HepG2 (cell line): Measurements from ENCODE around the gene ZNF575. TPM values are rescaled to one million over a fixed set of nuclear protein-coding genes. Genes with fewer than 3 reads are reported as not detected.

ENCODE experiments used
- ATAC-seq: fragments of 200-7000 bp; cut with Tn5 transposase; 3 replicates; pipeline ENCODE4 v1.9.1; 2020; ENCODE audit warnings: mild to moderate bottlenecking, moderate library complexity
- Bru-seq: library from RNA; stranded (reverse); fragments of 400-500 nt; gene quantifications from one replicate; lab custom pipeline; 2021; lab: Mats Ljungman, UMichigan
- BruChase-seq, 2 experiments: library from RNA; stranded (reverse); fragments of 400-500 nt; gene quantifications; one replicate each; lab custom pipeline; 2021; lab: Mats Ljungman, UMichigan
- BruUV-seq: library from RNA; stranded (reverse); fragments of 400-500 nt; replicated peaks from 2 replicates; lab custom pipeline; 2021; lab: Mats Ljungman, UMichigan
- CTCF ChIA-PET: fragments of 300-600 bp; formaldehyde crosslinking; extraction: SDS; loops from one replicate; lab custom pipeline; 2021; ENCODE audit warnings: low total read pairs, inconsistent platforms, low intra/inter-chr PET ratio; lab: Yijun Ruan, JAX
- POLR2A ChIA-PET: fragments of 350-600 bp; sonication (Branson Sonifier 250); formaldehyde crosslinking; loops from one replicate; lab custom pipeline; 2020; ENCODE audit warnings: antibody characterized with exemption, inconsistent platforms; lab: Yijun Ruan, JAX
- DNase-seq: peaks from one replicate; pipeline ENCODE4 v3.0.0-alpha.2; 2015; ENCODE audit warnings: low spot score
- FAIRE-seq: peaks from 3 replicates; lab custom pipeline; 2011; peaks lifted over from hg19 to GRCh38; lab: Jason Lieb, UNC
- H2AFZ ChIP-seq: one replicate; pipeline ENCODE4 v1.6.1; 2011; ENCODE audit warnings: low read length, inconsistent platforms
- H3K27ac ChIP-seq: fragments of 300-600 bp; 3 replicates; pipeline ENCODE4 v1.8.0; 2011; ENCODE audit warnings: mixed run types, mild to moderate bottlenecking, mixed read lengths, low read length, inconsistent platforms; ENCODE audit not compliant: insufficient read depth; ENCODE audit errors: extremely low read length
- H3K27me3 ChIP-seq, 2 experiments: fragments of 200-600 bp in 1 of 2; 2 replicates in 1 of 2; 3 replicates in 1 of 2; pipeline versions ENCODE4 v1.6.0 to v1.8.0; 2011; ENCODE audit warnings: low read length in 2 of 2, mild to moderate bottlenecking in 2 of 2, moderate library complexity in 2 of 2, inconsistent platforms in 1 of 2; ENCODE audit not compliant: insufficient read depth in 2 of 2, control insufficient read depth in 1 of 2
- H3K36me3 ChIP-seq, 2 experiments: fragments of 200-600 bp in 1 of 2; replicated peaks in 1 of 2; 2 replicates in 1 of 2; 3 replicates in 1 of 2; pipeline versions ENCODE4 v1.5.1 to v1.8.0; 2011; ENCODE audit warnings: low read length in 2 of 2, inconsistent platforms in 1 of 2; ENCODE audit not compliant: insufficient read depth in 2 of 2, control insufficient read depth in 1 of 2
- H3K4me1 ChIP-seq: 2 replicates; pipeline ENCODE4 v1.5.1; 2012; ENCODE audit warnings: low read length, inconsistent platforms; ENCODE audit not compliant: insufficient read depth
- H3K4me2 ChIP-seq: 2 replicates; pipeline ENCODE4 v1.6.0; 2011; ENCODE audit warnings: low read depth, low read length, inconsistent platforms
- H3K4me3 ChIP-seq, 3 experiments: fragments of 200-600 bp in 1 of 3; sonication (generic), shearing (Covaris generic) in 1 of 3; replicated peaks in 1 of 3; 2 replicates each; pipeline ENCODE4 v1.5.1; 2011 to 2016; ENCODE audit warnings: low read length in 3 of 3, inconsistent platforms in 2 of 3, low read depth in 2 of 3, mild to moderate bottlenecking in 2 of 3, control low read depth in 1 of 3, mixed read lengths in 1 of 3; ENCODE audit not compliant: insufficient read depth in 1 of 3
- H3K79me2 ChIP-seq: one replicate; pipeline ENCODE4 v1.6.1; 2011; ENCODE audit warnings: low read length, inconsistent platforms; ENCODE audit not compliant: insufficient read depth
- H3K9ac ChIP-seq: 2 replicates; pipeline ENCODE4 v1.6.0; 2011; ENCODE audit warnings: mild to moderate bottlenecking, low read depth, low read length, inconsistent platforms; ENCODE audit not compliant: insufficient read depth
- H3K9me3 ChIP-seq: 2 replicates; pipeline ENCODE4 v1.5.1; 2012; ENCODE audit warnings: mild to moderate bottlenecking, low read length
- H4K20me1 ChIP-seq: 2 replicates; pipeline ENCODE4 v1.6.0; 2011; ENCODE audit warnings: inconsistent platforms, mild to moderate bottlenecking, low read length, moderate library complexity; ENCODE audit not compliant: insufficient read depth
- CCDC6 ChIP-seq: sonication (generic); formaldehyde crosslinking; IDR thresholded peaks from 2 replicates; pipeline ENCODE4 v1.8.1; 2022; ENCODE audit warnings: mild to moderate bottlenecking, missing genetic modification reagents, moderate library complexity
- GMEB1 ChIP-seq: sonication (generic); formaldehyde crosslinking; IDR thresholded peaks from 2 replicates; pipeline ENCODE4 v1.5.1; 2020; ENCODE audit warnings: missing genetic modification reagents, mild to moderate bottlenecking, borderline replicate concordance
- GZF1 ChIP-seq: sonication (generic); formaldehyde crosslinking; IDR thresholded peaks from 2 replicates; pipeline ENCODE4 v1.5.1; 2020; ENCODE audit warnings: mild to moderate bottlenecking, missing genetic modification reagents
- HOXA3 ChIP-seq: sonication (generic); formaldehyde crosslinking; IDR thresholded peaks from 2 replicates; pipeline ENCODE4 v1.5.0; 2020; ENCODE audit warnings: missing genetic modification reagents
- NFYC ChIP-seq: IDR thresholded peaks from 2 replicates; pipeline ENCODE4 v1.6.1; 2016; ENCODE audit warnings: missing genetic modification reagents, missing compliant biosample characterization
- NONO ChIP-seq, 2 experiments: fragments of 450-650 bp in 1 of 2; sonication (generic) in 1 of 2; formaldehyde crosslinking in 1 of 2; IDR thresholded peaks in 1 of 2; conservative IDR thresholded peaks in 1 of 2; 2 replicates each; pipeline versions ENCODE4 v1.6.1 to v1.8.0; 2017 to 2022; ENCODE audit warnings: mild to moderate bottlenecking in 1 of 2, missing genetic modification reagents in 1 of 2, moderate library complexity in 1 of 2
- SPEN ChIP-seq: sonication (generic); formaldehyde crosslinking; IDR thresholded peaks from 2 replicates; pipeline ENCODE4 v1.5.1; 2020; ENCODE audit warnings: low read depth, mild to moderate bottlenecking, missing genetic modification reagents
- STAT5B ChIP-seq: sonication (generic); formaldehyde crosslinking; IDR thresholded peaks from 2 replicates; pipeline ENCODE4 v1.4.0; 2020; ENCODE audit warnings: missing genetic modification reagents
- WIZ ChIP-seq: sonication (generic); formaldehyde crosslinking; IDR thresholded peaks from 2 replicates; pipeline ENCODE4 v1.5.1; 2020; ENCODE audit warnings: mild to moderate bottlenecking, missing genetic modification reagents
- ZNF263 ChIP-seq: sonication (generic); formaldehyde crosslinking; IDR thresholded peaks from 2 replicates; pipeline ENCODE4 v1.4.0; 2020; ENCODE audit warnings: missing genetic modification reagents
- ZNF460 ChIP-seq: sonication (generic); formaldehyde crosslinking; IDR thresholded peaks from 2 replicates; pipeline ENCODE4 v1.5.1; 2020; ENCODE audit warnings: missing genetic modification reagents, mild to moderate bottlenecking, borderline replicate concordance
- ZNF710 ChIP-seq: sonication (generic); formaldehyde crosslinking; IDR thresholded peaks from 2 replicates; pipeline ENCODE4 v1.5.0; 2020; ENCODE audit warnings: mild to moderate bottlenecking, missing genetic modification reagents, borderline replicate concordance
- WGBS: methylation state at CpG from one replicate; pipeline ENCODE4 v1.1.6; 2017; ENCODE audit warnings: low lambda C conversion rate; 5-methylcytosine and 5-hydroxymethylcytosine counted together
- in situ Hi-C: cut with HindIII; loops from 2 replicates; pipeline ENCODE4 v1.10.0; 2017; ENCODE audit warnings: low pct_unique_long_range_greater_than_20kb; ENCODE audit not compliant: extremely low pct_ligation_motif_present
- intact Hi-C: fragments of 100-400 bp; cut with micrococcal nuclease; formaldehyde crosslinking; loops from one replicate; pipeline ENCODE4 v1.10.0; 2022; ENCODE audit not compliant: unreplicated experiment
- long read RNA-seq, 2 experiments: library from RNA in 1 of 2; library from polyadenylated mRNA in 1 of 2; stranded (forward) in 1 of 2; unstranded in 1 of 2; transcript quantifications; one replicate each; pipeline ENCODE4 v2.0.0, GENCODE V29; 2019 to 2022
- polyA minus RNA-seq, 3 experiments: library from RNA; depleted of rRNA, polyadenylated mRNA; stranded (reverse); fragments of >200 nt; gene quantifications; 2 replicates each; pipeline ENCODE4 v1.2.3, GENCODE V29; 2011; ENCODE audit warnings: low replicate concordance in 1 of 3
- polyA plus RNA-seq, 8 experiments: library from polyadenylated mRNA; depleted of rRNA in 3 of 8; stranded (reverse) in 7 of 8; unstranded in 1 of 8; fragments of >200 nt; fragmentation: Illumina TruSeq in 4 of 8; extraction: Trizol in 4 of 8; gene quantifications; 2 replicates each; pipeline versions ENCODE4 v1.2.1 to v1.2.3, GENCODE V29; 2011 to 2016; ENCODE audit warnings: low read depth in 4 of 8, missing spikeins in 1 of 8, mixed read lengths in 1 of 8; ENCODE audit not compliant: insufficient read depth in 1 of 8
- total RNA-seq, 5 experiments: library from RNA; depleted of rRNA; stranded (reverse); fragments of >200 nt; fragmentation: Illumina TruSeq; extraction: Trizol; gene quantifications; 2 replicates each; pipeline ENCODE4 v1.2.3, GENCODE V29; 2016; ENCODE audit warnings: low read depth in 1 of 5

Gene ZNF575
- total RNA-seq (2016; rRNA removed; fragmentation: Illumina TruSeq; extraction: Trizol): 0.27 TPM in 1 of 2 replicates, not detected in the other
- total RNA-seq (2016; cell fraction: cytosol; rRNA removed; fragmentation: Illumina TruSeq; extraction: Trizol; ENCODE audit: low read depth): not detected in 2 replicates
- 0.04 TPM in 1 of 2 replicates, not detected in the other for total RNA-seq (2016; cell fraction: insoluble cytoplasmic fraction; rRNA removed; fragmentation: Illumina TruSeq; extraction: Trizol)
- 0.10 and 0.12 TPM in 2 replicates for total RNA-seq (2016; cell fraction: membrane; rRNA removed; fragmentation: Illumina TruSeq; extraction: Trizol)
- not detected in 2 replicates for total RNA-seq (2016; cell fraction: nucleus; rRNA removed; fragmentation: Illumina TruSeq; extraction: Trizol)
- polyA plus RNA-seq (2011; rRNA removed): 0.17 TPM in 2 replicates
- 0.03 and 0.05 TPM in 2 replicates for polyA plus RNA-seq (2011; cell fraction: cytosol; rRNA removed)
- polyA plus RNA-seq (2011; cell fraction: nucleus; rRNA removed): 0.19 and 0.43 TPM in 2 replicates
- 0.30 and 0.32 TPM in 2 replicates for polyA plus RNA-seq (2012)
- polyA plus RNA-seq (2016; cell fraction: cytosol; fragmentation: Illumina TruSeq; extraction: Trizol; ENCODE audit: low read depth): 0.27 and 0.37 TPM in 2 replicates
- 0.32 and 0.36 TPM in 2 replicates for polyA plus RNA-seq (2016; cell fraction: insoluble cytoplasmic fraction; fragmentation: Illumina TruSeq; extraction: Trizol; ENCODE audit: low read depth)
- polyA plus RNA-seq (2016; cell fraction: membrane; fragmentation: Illumina TruSeq; extraction: Trizol; ENCODE audit: low read depth): 0.44 and 0.72 TPM in 2 replicates
- polyA plus RNA-seq (2016; cell fraction: nucleus; fragmentation: Illumina TruSeq; extraction: Trizol; ENCODE audit: insufficient read depth, low read depth): 0.77 TPM in 1 of 2 replicates, not detected in the other
- 0.23 and 0.32 TPM in 2 replicates for polyA minus RNA-seq (2011; rRNA and poly(A)+ RNA removed; ENCODE audit: low replicate concordance)
- 0.26 TPM in 1 of 2 replicates, not detected in the other for polyA minus RNA-seq (2011; cell fraction: cytosol; rRNA and poly(A)+ RNA removed)
- 0.52 TPM in 1 of 2 replicates, not detected in the other for polyA minus RNA-seq (2011; cell fraction: nucleus; rRNA and poly(A)+ RNA removed)
- Bru-seq, nascent RNA: percentile 27 among the genes with signal in this experiment
- BruChase-seq, experiment 1, labeled RNA remaining after a 6-hour chase: percentile 26 among the genes with signal in this experiment
- percentile 26 among the genes with signal in this experiment for BruChase-seq, experiment 2, labeled RNA remaining after a 2-hour chase
- long read RNA-seq, experiment 1: 0 reads
- long read RNA-seq, experiment 2, partial matches to known transcripts: 0 of 1 reads
- long read RNA-seq, experiment 2, other reads (novel, unspliced or antisense): 0 of 1 reads

- WGBS: 68% methylated on average over 36 of the region's 47 CpGs
- Histone ChIP-seq H3K9me3 (no peaks in the 10 kb centered on the region), H3K4me3 (peak within 1 kb of the TSS; percentile 12 to 62 (median 35); a peak in 4 of 6 replicates), H2AFZ (no peak within 1 kb of the TSS), H3K27me3 (no peaks in the 10 kb centered on the region), H3K36me3 (no peaks in the 10 kb centered on the region), H3K79me2 (no peaks in the 10 kb centered on the region), H3K4me1 (peaks cover 6% of the 10 kb centered on the region; the same call in 1 of the 2 replicates), H3K27ac (peak within 1 kb of the TSS; percentile 35), H3K9ac (peak within 1 kb of the TSS; percentile 46; the same call in 1 of the 2 replicates), H3K4me2 (peak within 1 kb of the TSS; percentile 72), H4K20me1 (no peaks in the 10 kb centered on the region)
- intact Hi-C loops (no loop called here), in situ Hi-C loops (no loop called here)
- BruUV-seq: no TSS peak
- POLR2A ChIA-PET: interaction anchor here (1.0 to 1.1 kb wide), 2 partner anchors 63 to 64 kb away, joined by 3 to 6 read pairs; partner anchors contain the start of genes IRGQ and ZNF576
- peak; percentile 61 for DNase-seq
- CTCF ChIA-PET: no interaction called here
- FAIRE-seq: no peak
- peak; percentile 75 for ATAC-seq
- TF ChIP-seq HOXA3 (CRISPR knock-in tag): peak; percentile 43; the same call in 1 of the 2 replicates
- TF ChIP-seq STAT5B (CRISPR knock-in tag): no peak
- no peak for TF ChIP-seq ZNF710
- no peak for TF ChIP-seq ZNF263 (CRISPR knock-in tag)
- TF ChIP-seq ZNF460 (CRISPR knock-in tag): no peak
- TF ChIP-seq CCDC6 (CRISPR knock-in tag): no peak
- no peak for TF ChIP-seq NFYC
- TF ChIP-seq WIZ: no peak
- TF ChIP-seq NONO (IDR thresholded peaks at IDR 0.05): no peak
- 0 out of 2 replicates have a peak, but pooled peaks have one; percentile 31 for TF ChIP-seq NONO (CRISPR knock-in tag; conservative IDR thresholded peaks at IDR 0.05)
- no peak for TF ChIP-seq GMEB1 (CRISPR knock-in tag)
- no peak for TF ChIP-seq GZF1 (CRISPR knock-in tag)
- 0 out of 2 replicates have a peak, but pooled peaks have one; percentile 37 for TF ChIP-seq SPEN (CRISPR knock-in tag)
Measured at GRCh38 chr19:43532962-43533545, at the start of gene ZNF575. Gene ZNF575, plus strand, starts transcription at chr19:43533188. Its CDS starts 1,235 bp downstream, at chr19:43534423.
